GM12891 (cell line): ENCODE measurements around the gene UGT1A8.

Experiments used
- POLR2A ChIP-seq: IDR thresholded peaks from 2 replicates; pipeline ENCODE4 v1.6.1; 2011; ENCODE audit warnings: low read depth, low read length, control low read depth
- POLR2AphosphoS5 ChIP-seq: IDR thresholded peaks from 2 replicates; pipeline ENCODE4 v1.6.1; 2011; ENCODE audit warnings: low read depth, low read length, control low read depth
- TAF1 ChIP-seq: IDR thresholded peaks from 2 replicates; pipeline ENCODE4 v1.6.1; 2011; ENCODE audit warnings: low read depth, low read length, control low read depth

GRCh38 chr2:233718552-233718951 is 101.1 kb downstream of the UGT1A8 start, which contains the start of gene UGT1A4:
- TF ChIP-seq POLR2A (no peak), TAF1 (no peak), POLR2AphosphoS5 (no peak)
